ENCODE measurements around the gene LRRC71. TPM values are rescaled to one million over a fixed set of nuclear protein-coding genes. Genes with fewer than 3 reads are reported as not detected.

The LRRC71 gene
- total and polyA plus RNA-seq, 10 of the 15 experiments (the other 5 are each of a cell fraction or from before 2014, with no cell fraction given) = not detected

- no peaks in the 10 kb centered on the region for H3K4me1 ChIP-seq (ENCODE audit: control insufficient read depth, insufficient read depth, low read length)
- WGBS (ENCODE audit: insufficient coverage, insufficient replicate concordance, low lambda C conversion rate, missing lambda C conversion rate) = 39% methylated on average over 2 of the region's 2 CpGs
- H3K9me3 ChIP-seq (replicated peaks; ENCODE audit: control insufficient read depth, insufficient read depth, low read length) = no peaks in the 10 kb centered on the region
- POLR2A ChIA-PET = no interaction called here
- SMC1A ChIA-PET (ENCODE audit: uncharacterized antibody, unreplicated experiment) = interaction anchor here (1.4 to 3.6 kb wide), 2 partner anchors 162 to 243 kb away, joined by 4 to 19 read pairs; no protein-coding TSS in a partner anchor
- RAD21 ChIA-PET (ENCODE audit: unreplicated experiment) = interaction anchor here (1.4 to 5.6 kb wide), 2 partner anchors 16 to 162 kb away, joined by 3 to 33 read pairs; no protein-coding TSS in a partner anchor
- no peak overlapping the region for H3K4me3 ChIP-seq
- CTCF ChIA-PET = interaction anchor here (0.9 to 4.7 kb wide), 12 partner anchors 9 to 186 kb away, joined by 3 to 47 read pairs (median 3); no protein-coding TSS in a partner anchor
- H3K79me2 ChIP-seq (ENCODE audit: control insufficient read depth, insufficient read depth, low read length) = no peaks in the 10 kb centered on the region
- no peak for DNase-seq (ENCODE audit: low read depth, low spot score)
- H2AFZ ChIP-seq (ENCODE audit: control insufficient read depth, low read depth, low read length) = no peak overlapping the region
- BruUV-seq (replicated peaks) = no TSS peak
- FAIRE-seq = no peak
- TF ChIP-seq ETV6 (conservative IDR thresholded peaks at IDR 0.05 in 1 of 2, IDR thresholded peaks at IDR 0.05 in 1 of 2; ENCODE audit: borderline replicate concordance in 1 of 2, low read depth in 1 of 2) = no peak
- no peak for TF ChIP-seq CREM (IDR thresholded peaks at IDR 0.05; ENCODE audit: low read depth)
- TF ChIP-seq CBX3 (IDR thresholded peaks at IDR 0.05; ENCODE audit: borderline replicate concordance, low read depth) = no peak
- no peak for TF ChIP-seq SREBF2 (IDR thresholded peaks at IDR 0.05; ENCODE audit: low read length)
- no peak for TF ChIP-seq CUX1 (IDR thresholded peaks at IDR 0.05; ENCODE audit: insufficient replicate concordance, low read depth, low read length)
- no peak for TF ChIP-seq YY1 (IDR thresholded peaks at IDR 0.05; ENCODE audit: low read depth, low read length)
- TF ChIP-seq BACH1 (IDR thresholded peaks at IDR 0.05; ENCODE audit: borderline replicate concordance) = no peak
- no peak for TF ChIP-seq WRNIP1 (IDR thresholded peaks at IDR 0.05; ENCODE audit: borderline replicate concordance, low read depth, low read length)
- no peak for TF ChIP-seq ZBTB4 (CRISPR knock-in tag; IDR thresholded peaks at IDR 0.05)
- no peak for TF ChIP-seq MTA2 (IDR thresholded peaks at IDR 0.05; ENCODE audit: low read depth)
- no peak for TF ChIP-seq RB1 (IDR thresholded peaks at IDR 0.05; ENCODE audit: borderline replicate concordance)
- no peak for TF ChIP-seq KAT2A (conservative IDR thresholded peaks at IDR 0.05; ENCODE audit: control insufficient read depth, low read depth, low read length)
- TF ChIP-seq FOS (IDR thresholded peaks at IDR 0.05; ENCODE audit: borderline replicate concordance, extremely low read depth, insufficient read length) = no peak
- no peak for TF ChIP-seq PAX8 (IDR thresholded peaks at IDR 0.05)
- TF ChIP-seq MYC (IDR thresholded peaks at IDR 0.05; ENCODE audit: insufficient read depth, insufficient read length, insufficient replicate concordance, low read length, severe bottlenecking) = no peak
- no peak for TF ChIP-seq KLF5 (IDR thresholded peaks at IDR 0.05; ENCODE audit: partially characterized antibody)
- in situ Hi-C loops (cut with MboI) = no loop called here
- H3K36me3 ChIP-seq (ENCODE audit: control insufficient read depth in 2 of 2, insufficient read depth in 2 of 2, low read length in 1 of 2) = no peaks in the 10 kb centered on the region
- intact Hi-C loops (cut with micrococcal nuclease; ENCODE audit: unreplicated experiment) = loop anchor here (5.0 to 10.0 kb wide), 3 partner anchors 45 to 242 kb away; no protein-coding TSS in a partner anchor
- H3K9ac ChIP-seq (ENCODE audit: control insufficient read depth, insufficient read depth, low read length) = no peak overlapping the region
- H3K4me2 ChIP-seq (ENCODE audit: control insufficient read depth, insufficient read depth) = no peak overlapping the region
- H3K27me3 ChIP-seq (replicated peaks in 1 of 2; ENCODE audit: control insufficient read depth in 2 of 2, insufficient read depth in 2 of 2, low read length in 1 of 2) = peaks cover 0 to 2% of the 10 kb centered on the region in 2 experiments; a peak in 1 of 4 replicates
- H3K27ac ChIP-seq (ENCODE audit: control insufficient read depth, insufficient read depth) = no peak overlapping the region
- no peaks in the 10 kb centered on the region for H4K20me1 ChIP-seq (ENCODE audit: control insufficient read depth, insufficient read depth)
- ATAC-seq = no peak
Observed at GRCh38 chr1:156912310-156912709, 8.1 kb upstream of the LRRC71 start.

Measured in GM12878 (cell line).